Thoracic aorta (tissue), 2 donors: Measurements from ENCODE around the gene CDH8. TPM values are rescaled to one million over a fixed set of nuclear protein-coding genes. Genes with fewer than 3 reads are reported as not detected.

Source experiments
- ATAC-seq: fragments of 150-250 bp; one replicate; pipeline ENCODE4 v1.8.0; 2017; ENCODE audit warnings: low read depth; ENCODE audit not compliant: insufficient number of reproducible peaks, low FRiP score
- DNase-seq: peaks from one replicate; pipeline ENCODE4 v3.0.0-alpha.2; 2020; ENCODE audit warnings: low spot score
- H3K27ac ChIP-seq, 2 donors: fragments of 200-600 bp; sonication (generic); 1 replicate in 1 of 2; 2 replicates in 1 of 2; pipeline ENCODE4 v1.5.1; 2016; ENCODE audit warnings: mild to moderate bottlenecking in 2 of 2, moderate library complexity in 2 of 2
- H3K27me3 ChIP-seq: fragments of 200-600 bp; sonication (generic); replicated peaks from 2 replicates; pipeline ENCODE4 v1.6.0; 2016; ENCODE audit warnings: mild to moderate bottlenecking; ENCODE audit not compliant: insufficient read depth
- H3K36me3 ChIP-seq: fragments of 200-600 bp; sonication (generic); one replicate; pipeline ENCODE4 v1.5.1; 2016
- H3K4me1 ChIP-seq, 2 donors: fragments of 200-600 bp; sonication (generic); 1 replicate in 1 of 2; 2 replicates in 1 of 2; pipeline versions ENCODE4 v1.5.1 to v1.6.0; 2016; ENCODE audit warnings: low read depth in 2 of 2, mild to moderate bottlenecking in 1 of 2; ENCODE audit not compliant: control insufficient read depth in 1 of 2
- H3K4me3 ChIP-seq: fragments of 200-600 bp; sonication (generic); 2 replicates; pipeline ENCODE4 v1.5.1; 2016; ENCODE audit warnings: mild to moderate bottlenecking
- H3K9me3 ChIP-seq: fragments of 200-600 bp; sonication (generic); 2 replicates; pipeline ENCODE4 v1.5.1; 2016
- CTCF ChIP-seq: fragments of 200-600 bp; sonication (generic); IDR thresholded peaks from one replicate; pipeline ENCODE4 v1.5.1; 2019; ENCODE audit warnings: antibody characterized with exemption
- total RNA-seq, 2 donors: library from RNA; depleted of rRNA; stranded (reverse); fragments of >200 nt; gene quantifications; one replicate each; pipeline versions ENCODE4 v1.1.0 to v1.2.3, GENCODE V29; 2016

CDH8 gene
- total RNA-seq, 2 donors from 2014 or later: 5.4 to 7.0 TPM

- Histone ChIP-seq H3K27me3 (no peaks in the 10 kb centered on the region), H3K36me3 (no peaks in the 10 kb centered on the region), H3K4me3 (no peak overlapping the region), H3K4me1 (no peaks in the 10 kb centered on the region), H3K9me3 (no peaks in the 10 kb centered on the region), H3K27ac (no peak overlapping the region)
- TF ChIP-seq CTCF: no peak
- no peak for ATAC-seq
- no peak for DNase-seq
These were observed 358.1 kb downstream of the CDH8 start for GRCh38 chr16:61678182-61678581.

- DNase-seq: no peak
- ATAC-seq: no peak
- no peaks in the 10 kb centered on the region for H3K36me3 ChIP-seq
- TF ChIP-seq CTCF: no peak
- H3K9me3 ChIP-seq: no peaks in the 10 kb centered on the region
- H3K27ac ChIP-seq: no peak overlapping the region
- no peaks in the 10 kb centered on the region for H3K4me1 ChIP-seq
- no peaks in the 10 kb centered on the region for H3K27me3 ChIP-seq
- no peak overlapping the region for H3K4me3 ChIP-seq
These were observed 358.5 kb downstream of the CDH8 start for GRCh38 chr16:61677776-61678175.

- H3K27ac ChIP-seq: no peak overlapping the region
- no peak for TF ChIP-seq CTCF
- H3K4me1 ChIP-seq: no peaks in the 10 kb centered on the region
- no peak for ATAC-seq
- H3K27me3 ChIP-seq: no peaks in the 10 kb centered on the region
- H3K4me3 ChIP-seq: no peak overlapping the region
- no peaks in the 10 kb centered on the region for H3K36me3 ChIP-seq
- H3K9me3 ChIP-seq: no peaks in the 10 kb centered on the region
- DNase-seq: no peak
These were observed 359.5 kb downstream of the CDH8 start for GRCh38 chr16:61676740-61677139.

GRCh38 chr16:61671161-61671560 lies 365.1 kb downstream of the CDH8 start:
- Histone ChIP-seq H3K36me3 (no peaks in the 10 kb centered on the region), H3K27me3 (no peaks in the 10 kb centered on the region), H3K9me3 (no peaks in the 10 kb centered on the region), H3K4me3 (no peak overlapping the region), H3K27ac (no peak overlapping the region), H3K4me1 (no peaks in the 10 kb centered on the region)
- no peak for TF ChIP-seq CTCF
- DNase-seq: no peak
- ATAC-seq: no peak

- TF ChIP-seq CTCF: no peak
- Histone ChIP-seq H3K9me3 (no peaks in the 10 kb centered on the region), H3K4me1 (no peaks in the 10 kb centered on the region), H3K4me3 (no peak overlapping the region), H3K27me3 (no peaks in the 10 kb centered on the region), H3K36me3 (no peaks in the 10 kb centered on the region), H3K27ac (no peak overlapping the region)
- ATAC-seq (no peak), DNase-seq (no peak)
These were observed 370.7 kb downstream of the CDH8 start for GRCh38 chr16:61665512-61665911.
